Measurements from ENCODE around the gene IL17C.
A peak's percentile ranks its signal among the peaks of the same experiment; 100 is the strongest.

Gene IL17C

GRCh38 chr16:88647178-88648070, 9.1 kb downstream of the IL17C start:
- DNase-seq: no peak

- DNase-seq: no peak
Measured at GRCh38 chr16:88649195-88649923, 11.0 kb downstream of the IL17C start.

- DNase-seq: peak; percentile 82
Measured at GRCh38 chr16:88649924-88650748, 11.8 kb downstream of the IL17C start.

- DNase-seq: peak; percentile 93
Measured at GRCh38 chr16:88650749-88651275, 12.4 kb downstream of the IL17C start, which contains the start of gene CYBA. TSS of gene CYBA (minus strand) at chr16:88651053. CDS start at chr16:88651013, 40 bp downstream.

- peak; percentile 85 for DNase-seq
Measured at GRCh38 chr16:88651276-88651988, 13.1 kb downstream of the IL17C start.

- DNase-seq: no peak
Measured at GRCh38 chr16:88651989-88652761, 13.8 kb downstream of the IL17C start.

- no peak for DNase-seq
Measured at GRCh38 chr16:88652762-88653063, 14.3 kb downstream of the IL17C start.

GRCh38 chr16:88653101-88653500, 14.7 kb downstream of the IL17C start:
- DNase-seq: no peak

GRCh38 chr16:88653596-88654362, 15.4 kb downstream of the IL17C start:
- no peak for DNase-seq

GRCh38 chr16:88654363-88655052, 16.1 kb downstream of the IL17C start:
- DNase-seq: no peak

- DNase-seq: no peak
Measured at GRCh38 chr16:88655053-88655732, 16.8 kb downstream of the IL17C start.

- no peak for DNase-seq
Measured at GRCh38 chr16:88655733-88656281, 17.4 kb downstream of the IL17C start.

GRCh38 chr16:88656291-88656980, 18.1 kb downstream of the IL17C start:
- DNase-seq: no peak

GRCh38 chr16:88657371-88657770, 19.0 kb downstream of the IL17C start:
- DNase-seq: no peak

GRCh38 chr16:88658714-88659113, 20.3 kb downstream of the IL17C start:
- DNase-seq: no peak

GRCh38 chr16:88659160-88659559, 20.8 kb downstream of the IL17C start:
- DNase-seq: no peak

- no peak for DNase-seq
Measured at GRCh38 chr16:88661468-88661867, 23.1 kb downstream of the IL17C start.

GRCh38 chr16:88662222-88662842, 24.0 kb downstream of the IL17C start:
- no peak for DNase-seq

All from activated CD8-positive, alpha-beta memory T cell treated with anti-CD3 and anti-CD28 coated beads for 24 hours (primary cell).